ENCODE results near the gene LMO1.

DNA sequence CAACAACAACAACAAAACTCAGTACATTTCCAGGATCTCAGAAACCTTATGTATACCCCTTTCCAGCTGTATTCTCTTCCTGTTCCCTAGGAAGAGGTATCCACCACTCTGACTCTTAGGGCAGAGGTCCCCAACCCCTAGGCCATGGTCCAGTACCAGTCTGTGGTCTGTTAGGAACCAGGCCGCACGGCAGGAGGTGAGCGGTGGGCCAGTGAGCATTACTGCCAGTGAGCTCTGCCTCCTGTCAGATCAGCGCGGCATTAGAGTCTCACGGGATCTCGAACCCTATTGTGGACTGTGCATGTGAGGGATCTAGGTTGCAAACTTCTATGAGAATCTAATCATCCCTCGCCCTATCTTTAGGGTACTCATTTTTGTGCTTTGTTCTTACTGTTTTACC is 43.9 kb upstream of the LMO1 start:
- TF ChIP-seq, protein P1, sequence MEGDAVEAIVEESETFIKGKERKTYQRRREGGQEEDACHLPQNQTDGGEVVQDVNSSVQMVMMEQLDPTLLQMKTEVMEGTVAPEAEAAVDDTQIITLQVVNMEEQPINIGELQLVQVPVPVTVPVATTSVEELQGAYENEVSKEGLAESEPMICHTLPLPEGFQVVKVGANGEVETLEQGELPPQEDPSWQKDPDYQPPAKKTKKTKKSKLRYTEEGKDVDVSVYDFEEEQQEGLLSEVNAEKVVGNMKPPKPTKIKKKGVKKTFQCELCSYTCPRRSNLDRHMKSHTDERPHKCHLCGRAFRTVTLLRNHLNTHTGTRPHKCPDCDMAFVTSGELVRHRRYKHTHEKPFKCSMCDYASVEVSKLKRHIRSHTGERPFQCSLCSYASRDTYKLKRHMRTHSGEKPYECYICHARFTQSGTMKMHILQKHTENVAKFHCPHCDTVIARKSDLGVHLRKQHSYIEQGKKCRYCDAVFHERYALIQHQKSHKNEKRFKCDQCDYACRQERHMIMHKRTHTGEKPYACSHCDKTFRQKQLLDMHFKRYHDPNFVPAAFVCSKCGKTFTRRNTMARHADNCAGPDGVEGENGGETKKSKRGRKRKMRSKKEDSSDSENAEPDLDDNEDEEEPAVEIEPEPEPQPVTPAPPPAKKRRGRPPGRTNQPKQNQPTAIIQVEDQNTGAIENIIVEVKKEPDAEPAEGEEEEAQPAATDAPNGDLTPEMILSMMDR (IDR thresholded peaks at IDR 0.05): no peak
- no peak for TF ChIP-seq POLR2A (IDR thresholded peaks at IDR 0.05)

Measured in right lobe of liver (tissue), 4 donors.